ENCODE data around the gene SOWAHA.

DNA sequence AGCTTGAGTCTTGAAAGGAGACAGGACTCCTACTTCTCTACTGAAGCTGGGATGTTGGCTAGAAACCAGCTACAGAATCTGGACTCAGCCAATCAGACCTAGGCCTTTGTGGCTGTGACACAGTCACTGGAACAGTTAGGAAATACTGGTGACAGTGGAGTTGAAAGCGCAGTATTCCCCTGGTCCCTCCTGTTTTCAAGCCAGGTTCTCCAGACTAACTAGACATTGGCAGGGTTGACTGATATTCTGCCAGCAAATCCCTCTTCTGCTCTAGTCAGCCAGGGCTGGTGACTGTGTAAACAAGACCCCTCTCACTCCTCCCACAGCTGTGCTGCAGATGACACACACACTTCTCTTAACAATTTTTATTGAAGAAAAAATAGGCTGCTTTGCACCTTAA lies 8.7 kb downstream of the SOWAHA start:
- TF ChIP-seq, protein P1, sequence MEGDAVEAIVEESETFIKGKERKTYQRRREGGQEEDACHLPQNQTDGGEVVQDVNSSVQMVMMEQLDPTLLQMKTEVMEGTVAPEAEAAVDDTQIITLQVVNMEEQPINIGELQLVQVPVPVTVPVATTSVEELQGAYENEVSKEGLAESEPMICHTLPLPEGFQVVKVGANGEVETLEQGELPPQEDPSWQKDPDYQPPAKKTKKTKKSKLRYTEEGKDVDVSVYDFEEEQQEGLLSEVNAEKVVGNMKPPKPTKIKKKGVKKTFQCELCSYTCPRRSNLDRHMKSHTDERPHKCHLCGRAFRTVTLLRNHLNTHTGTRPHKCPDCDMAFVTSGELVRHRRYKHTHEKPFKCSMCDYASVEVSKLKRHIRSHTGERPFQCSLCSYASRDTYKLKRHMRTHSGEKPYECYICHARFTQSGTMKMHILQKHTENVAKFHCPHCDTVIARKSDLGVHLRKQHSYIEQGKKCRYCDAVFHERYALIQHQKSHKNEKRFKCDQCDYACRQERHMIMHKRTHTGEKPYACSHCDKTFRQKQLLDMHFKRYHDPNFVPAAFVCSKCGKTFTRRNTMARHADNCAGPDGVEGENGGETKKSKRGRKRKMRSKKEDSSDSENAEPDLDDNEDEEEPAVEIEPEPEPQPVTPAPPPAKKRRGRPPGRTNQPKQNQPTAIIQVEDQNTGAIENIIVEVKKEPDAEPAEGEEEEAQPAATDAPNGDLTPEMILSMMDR (IDR thresholded peaks at IDR 0.05): no peak
- TF ChIP-seq EZH2 (IDR thresholded peaks at IDR 0.05; ENCODE audit: borderline replicate concordance, insufficient read depth, low read depth, low read length, poor library complexity, severe bottlenecking): no peak
